GM19397 (cell line): Measurements from ENCODE around the gene CPNE1.

Experiments used
- ATAC-seq: cut with Tn5 transposase; IDR thresholded peaks from one replicate; pipeline ENCODE4 v1.9.1; 2021; ENCODE audit warnings: mild to moderate bottlenecking, moderate library complexity; ENCODE audit not compliant: unreplicated experiment

CPNE1 gene

GRCh38 chr20:35654415-35654814 is 10.3 kb downstream of the CPNE1 start:
- ATAC-seq, result no peak

- no peak for ATAC-seq
Observed at GRCh38 chr20:35653893-35654292, 10.8 kb downstream of the CPNE1 start.

GRCh38 chr20:35653430-35653734 is 11.3 kb downstream of the CPNE1 start:
- ATAC-seq, result no peak

GRCh38 chr20:35652641-35653429 is 11.9 kb downstream of the CPNE1 start:
- ATAC-seq, result no peak

GRCh38 chr20:35651958-35652357 is 12.7 kb downstream of the CPNE1 start:
- no peak for ATAC-seq

GRCh38 chr20:35650632-35651031 is 14.1 kb downstream of the CPNE1 start:
- ATAC-seq, result no peak

- no peak for ATAC-seq
Observed at GRCh38 chr20:35648836-35649235, 15.9 kb downstream of the CPNE1 start.

- no peak for ATAC-seq
Observed at GRCh38 chr20:35644806-35645205, 19.9 kb downstream of the CPNE1 start.

GRCh38 chr20:35643045-35643444 is 21.7 kb downstream of the CPNE1 start:
- ATAC-seq, result no peak

GRCh38 chr20:35641743-35642142 is 23.0 kb downstream of the CPNE1 start:
- ATAC-seq, result no peak

- ATAC-seq, result no peak
Observed at GRCh38 chr20:35640724-35641123, 24.0 kb downstream of the CPNE1 start.

GRCh38 chr20:35638751-35639150 is 25.9 kb downstream of the CPNE1 start:
- ATAC-seq, result no peak

- ATAC-seq, result no peak
Observed at GRCh38 chr20:35637276-35637675, 27.4 kb downstream of the CPNE1 start.

GRCh38 chr20:35636095-35636494 is 28.6 kb downstream of the CPNE1 start:
- ATAC-seq, result no peak

GRCh38 chr20:35635652-35636051 is 29.0 kb downstream of the CPNE1 start:
- ATAC-seq, result no peak

- ATAC-seq, result no peak
Observed at GRCh38 chr20:35632539-35633115, 32.1 kb downstream of the CPNE1 start.

- no peak for ATAC-seq
Observed at GRCh38 chr20:35630636-35631035, 34.1 kb downstream of the CPNE1 start.

GRCh38 chr20:35629427-35630145 is 35.1 kb downstream of the CPNE1 start:
- no peak for ATAC-seq

GRCh38 chr20:35627121-35627520 is 37.6 kb downstream of the CPNE1 start:
- no peak for ATAC-seq

GRCh38 chr20:35626386-35627001 is 38.2 kb downstream of the CPNE1 start:
- ATAC-seq, result no peak

- ATAC-seq, result no peak
Observed at GRCh38 chr20:35625584-35626385, 38.9 kb downstream of the CPNE1 start.
